Measurements from ENCODE around the gene AHDC1.
A peak's percentile ranks its signal among the peaks of the same experiment; 100 is the strongest.

The AHDC1 gene

GRCh38 chr1:27528818-27529703 is 74.9 kb downstream of the AHDC1 start:
- no peak for DNase-seq (ENCODE audit: low read depth in 3 of 3)

DNA sequence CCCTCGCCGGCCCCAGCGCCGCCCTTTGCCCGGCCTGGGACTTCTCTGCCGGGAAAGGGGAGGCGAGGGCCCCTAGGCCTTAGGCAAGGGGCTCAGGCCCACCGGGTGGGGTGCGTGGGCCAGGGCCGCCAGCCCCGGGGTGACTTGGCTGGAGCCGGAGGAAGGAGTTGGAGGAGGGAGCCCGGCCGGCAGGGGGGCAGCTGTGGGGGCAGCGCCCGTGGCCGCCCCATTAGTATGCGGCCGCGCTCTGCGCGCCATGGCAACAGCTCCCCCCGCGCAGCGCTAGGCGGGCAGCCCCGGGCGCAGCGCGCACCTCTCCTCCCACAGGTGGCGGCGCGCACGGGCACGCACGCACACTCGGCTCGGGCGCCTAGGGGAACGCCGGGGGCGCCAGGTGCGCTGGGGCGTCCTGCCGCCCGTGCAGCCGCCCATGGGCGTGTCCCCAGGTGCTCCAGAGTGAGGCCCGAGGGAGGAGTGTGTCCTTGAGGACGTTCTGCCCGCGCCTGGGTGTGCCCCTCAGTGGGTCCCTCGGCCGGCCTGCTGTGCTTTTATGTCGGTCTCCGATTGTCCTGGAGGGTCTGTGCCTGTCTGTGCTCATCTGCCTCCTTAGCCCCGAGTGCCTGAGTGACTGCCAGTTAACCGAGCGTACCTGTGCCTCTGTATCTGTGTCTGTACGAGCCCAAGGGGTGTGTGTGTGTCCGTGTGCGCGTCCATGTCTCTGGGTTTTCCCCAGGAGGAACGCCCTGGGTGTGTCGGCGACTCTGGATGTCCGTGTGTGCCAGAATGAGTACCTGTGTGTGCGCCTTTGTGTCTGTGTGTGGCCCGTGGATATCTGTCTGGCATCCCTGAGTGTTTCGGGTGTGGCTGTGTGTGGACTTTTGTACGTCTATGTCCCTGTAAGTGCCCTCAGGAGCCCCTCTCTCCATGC is 75.8 kb downstream of the AHDC1 start:
- peak in 2 of 3 experiments; percentile 15 to 40 for DNase-seq (ENCODE audit: low read depth in 3 of 3)

DNA sequence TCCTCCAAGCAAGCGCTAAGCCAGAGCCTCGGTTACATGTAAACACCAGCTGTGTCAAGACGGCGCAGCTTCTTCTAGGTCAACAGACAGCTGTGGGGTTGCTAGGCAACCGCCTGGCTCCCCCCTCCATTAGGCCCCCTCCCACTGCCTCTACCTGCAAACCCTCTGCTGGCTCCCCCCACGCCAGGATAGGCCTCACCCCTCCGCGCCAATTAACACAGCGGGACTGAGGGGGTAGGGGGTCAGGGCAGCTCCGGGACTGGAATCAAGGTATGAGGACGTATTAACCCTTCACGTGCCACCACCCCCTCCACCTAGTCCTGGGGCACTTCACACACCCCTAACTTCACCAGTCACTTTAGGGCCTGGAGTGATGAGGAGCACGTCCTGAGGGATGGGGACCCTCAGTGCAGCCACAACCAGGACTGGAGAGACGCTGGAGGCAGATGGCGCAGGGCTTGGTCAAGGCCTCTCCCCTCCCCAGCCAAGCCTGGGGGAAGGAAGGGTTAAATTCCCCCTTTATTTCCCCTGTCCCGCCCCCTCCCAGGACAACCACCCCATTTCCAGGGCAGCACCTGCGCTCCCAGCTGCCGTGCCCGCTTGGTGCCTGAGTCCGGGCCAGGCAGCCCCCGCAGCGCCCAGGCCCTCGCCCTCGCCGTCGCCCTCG is 76.6 kb downstream of the AHDC1 start:
- no peak for DNase-seq (ENCODE audit: low read depth in 3 of 3)

DNA sequence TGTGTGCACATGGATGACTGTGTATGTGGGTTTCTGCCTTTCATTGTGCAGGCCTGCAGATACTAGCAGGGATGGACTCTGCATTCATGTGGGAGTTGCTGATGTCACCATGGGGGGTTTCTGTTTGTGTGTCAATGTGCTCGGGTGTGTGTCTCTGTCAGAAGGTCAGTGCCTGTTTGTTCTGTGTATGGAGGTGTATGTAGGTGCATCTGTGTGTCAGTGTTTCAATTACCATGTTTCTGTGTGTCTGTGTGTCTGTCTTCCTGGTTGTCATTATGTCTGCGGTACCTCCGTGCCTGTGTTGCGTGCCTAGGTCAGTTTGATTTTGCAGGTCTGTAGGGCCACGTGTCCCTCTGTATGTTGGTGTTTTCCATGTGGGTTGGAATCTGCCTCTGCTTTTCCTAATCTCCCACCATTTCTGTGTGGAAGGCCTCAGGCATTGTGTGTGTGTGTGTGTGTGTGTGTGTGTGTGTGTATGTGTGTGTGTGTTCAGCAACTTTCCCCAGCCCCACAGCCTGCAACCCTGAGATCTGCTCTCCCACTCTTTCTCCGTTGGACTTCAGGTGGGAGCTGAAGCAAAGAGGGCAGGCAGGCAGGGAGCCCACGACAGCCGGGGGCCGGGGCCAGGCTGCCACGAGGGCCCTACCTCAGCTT is 77.2 kb downstream of the AHDC1 start:
- DNase-seq (ENCODE audit: low read depth in 3 of 3), result no peak

DNA sequence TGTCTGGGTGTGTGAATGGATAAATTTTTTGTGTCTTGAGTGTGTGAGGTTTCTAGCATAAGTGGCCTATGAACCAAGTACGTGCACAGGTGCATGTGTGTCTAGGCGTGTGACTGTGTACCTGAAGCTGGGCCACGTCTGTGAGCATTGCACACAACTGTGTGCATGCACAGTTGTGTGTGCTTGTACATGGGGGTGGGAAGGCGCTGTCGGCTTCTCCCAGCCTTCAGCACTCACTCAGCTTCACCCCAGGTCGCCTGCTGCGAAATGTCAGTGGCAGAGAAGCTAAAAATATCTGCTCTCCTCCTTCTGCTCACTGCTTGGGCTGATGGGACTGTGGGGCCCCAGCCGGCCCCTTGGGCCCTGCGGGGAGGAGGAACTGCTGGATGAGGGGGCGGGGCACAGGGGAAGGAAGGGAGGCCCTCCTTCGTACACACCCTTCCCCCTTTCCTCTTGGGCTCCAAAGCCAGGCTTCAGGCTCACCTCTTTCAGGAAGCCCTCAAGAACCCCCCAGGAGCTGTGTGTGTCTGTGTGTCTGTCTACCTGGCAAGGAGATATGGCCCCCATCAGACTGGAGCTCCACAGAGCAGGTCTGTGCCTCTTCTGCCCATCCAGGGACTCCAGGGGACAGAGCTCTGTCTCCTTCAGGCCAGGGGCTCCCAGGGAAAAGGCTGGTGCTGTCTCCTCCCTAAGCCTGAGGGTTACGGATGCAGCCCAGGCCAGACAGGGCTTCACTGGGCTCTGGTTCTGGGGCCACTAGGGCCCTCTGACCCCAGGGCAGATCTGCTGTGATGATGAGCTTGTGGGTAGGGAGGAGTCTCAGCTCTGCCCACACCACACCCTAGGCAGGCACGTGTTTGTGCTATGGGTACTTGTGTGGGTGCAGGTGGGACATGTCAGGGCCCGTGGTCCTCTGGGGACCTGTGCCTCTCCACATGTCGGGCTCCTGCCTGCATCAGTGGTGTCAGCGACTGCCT is 78.4 kb downstream of the AHDC1 start:
- DNase-seq (ENCODE audit: low read depth in 3 of 3), result no peak

DNA sequence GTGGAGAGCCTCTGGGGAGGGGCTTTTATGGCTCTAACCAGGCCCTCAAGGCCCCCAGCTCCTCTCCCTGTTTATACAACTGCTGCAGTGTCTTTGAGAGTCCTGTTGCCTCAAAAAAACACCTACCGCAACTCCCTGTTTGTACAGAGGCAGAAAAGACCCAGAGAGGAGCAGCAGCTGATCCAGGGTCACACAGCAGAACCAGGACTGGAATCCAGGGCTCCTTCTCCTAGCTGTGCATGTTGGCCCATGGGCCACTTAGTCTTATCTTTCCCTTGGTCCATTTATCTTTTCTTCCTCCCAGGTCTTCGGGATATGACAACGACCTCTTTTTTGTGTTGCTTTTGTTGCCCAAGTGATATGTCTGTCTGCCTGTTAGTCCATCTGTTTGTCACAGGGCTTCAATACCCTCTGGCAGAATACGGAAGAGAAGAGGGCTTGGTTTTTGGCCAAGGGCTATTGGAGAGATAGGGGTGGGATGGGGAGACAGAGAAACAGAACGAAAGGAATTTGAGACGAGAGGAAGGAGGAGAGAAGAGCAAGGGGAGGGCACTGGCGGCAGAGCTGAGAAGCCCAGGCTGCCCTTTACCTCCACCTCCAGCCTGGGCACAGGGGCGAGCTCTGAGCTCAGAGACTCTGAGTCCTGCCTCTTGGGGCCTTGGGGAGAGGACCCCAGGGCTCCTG is 80.5 kb downstream of the AHDC1 start:
- DNase-seq (ENCODE audit: low read depth in 3 of 3), result no peak

DNA sequence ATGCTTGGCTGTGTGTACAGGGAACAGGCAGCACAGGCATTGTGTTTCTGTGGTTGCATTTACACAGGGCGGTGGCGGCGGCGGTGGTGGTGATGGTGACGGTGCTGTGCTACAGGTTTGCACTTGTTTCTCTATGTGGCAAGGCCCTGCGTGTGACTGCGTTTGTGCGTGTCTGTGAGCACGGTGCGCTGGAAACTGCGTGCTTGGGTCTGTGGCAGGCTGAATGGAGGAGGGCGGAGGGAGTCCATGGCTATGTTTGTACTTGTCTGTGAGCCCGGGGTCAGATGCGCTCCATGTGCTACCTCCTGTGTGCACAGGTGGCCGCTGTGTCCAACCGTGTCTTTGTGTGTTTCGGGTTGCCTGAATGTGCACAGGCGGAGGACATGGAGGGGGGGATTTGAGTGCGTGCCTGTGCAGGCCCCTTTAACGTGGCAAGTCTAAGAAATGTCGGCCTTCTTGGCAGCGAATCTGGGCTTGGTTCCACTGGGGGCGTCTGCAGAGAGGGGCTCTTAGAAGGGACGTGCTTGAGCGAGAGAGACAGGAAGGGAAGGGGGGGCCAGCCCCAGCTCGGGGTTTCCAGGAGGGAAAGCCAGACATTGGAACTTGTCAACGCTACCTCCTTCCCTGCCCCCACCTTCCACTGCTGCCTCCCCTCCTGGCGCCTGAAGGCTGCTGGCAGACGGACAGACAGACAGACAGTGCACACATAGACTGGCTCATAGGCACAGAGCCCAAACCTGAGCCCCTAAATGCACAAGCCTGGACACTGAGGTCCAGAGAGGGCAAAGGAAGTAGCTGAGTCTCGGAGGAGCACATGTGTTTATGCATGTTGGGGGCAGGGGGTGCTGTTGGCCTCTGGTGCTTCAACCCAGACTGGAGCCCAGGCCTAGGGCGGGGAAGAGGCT is 81.3 kb downstream of the AHDC1 start:
- peak in 1 of 3 experiments; percentile 31 for DNase-seq (ENCODE audit: low read depth in 3 of 3)

- DNase-seq (ENCODE audit: low read depth in 3 of 3), result no peak
Measured at GRCh38 chr1:27521861-27522431, 82.0 kb downstream of the AHDC1 start.

GRCh38 chr1:27521336-27521831 is 82.6 kb downstream of the AHDC1 start:
- DNase-seq (ENCODE audit: low read depth in 3 of 3), result peak in 2 of 3 experiments; percentile 44 to 50

DNA sequence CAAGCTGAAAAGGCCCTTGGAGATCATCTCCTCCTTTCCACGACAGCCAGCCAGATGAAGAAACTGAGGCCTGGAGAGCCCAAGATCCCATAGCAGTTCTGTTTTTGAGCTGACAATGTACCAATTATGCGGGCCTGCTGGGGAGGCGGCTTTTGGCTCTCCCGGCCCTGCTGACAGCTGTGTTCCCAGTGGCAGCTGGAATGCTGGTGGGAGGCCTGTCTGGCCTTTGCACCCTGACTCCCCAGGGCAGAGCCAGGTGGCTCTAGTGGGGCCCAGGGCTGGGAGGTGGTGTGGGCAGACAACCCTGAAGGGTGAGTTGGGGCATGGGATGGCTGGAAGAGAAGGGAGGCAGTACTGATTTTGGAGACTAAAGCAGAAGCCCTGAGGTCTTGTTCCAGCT is 83.3 kb downstream of the AHDC1 start:
- DNase-seq (ENCODE audit: low read depth in 3 of 3), result no peak

DNA sequence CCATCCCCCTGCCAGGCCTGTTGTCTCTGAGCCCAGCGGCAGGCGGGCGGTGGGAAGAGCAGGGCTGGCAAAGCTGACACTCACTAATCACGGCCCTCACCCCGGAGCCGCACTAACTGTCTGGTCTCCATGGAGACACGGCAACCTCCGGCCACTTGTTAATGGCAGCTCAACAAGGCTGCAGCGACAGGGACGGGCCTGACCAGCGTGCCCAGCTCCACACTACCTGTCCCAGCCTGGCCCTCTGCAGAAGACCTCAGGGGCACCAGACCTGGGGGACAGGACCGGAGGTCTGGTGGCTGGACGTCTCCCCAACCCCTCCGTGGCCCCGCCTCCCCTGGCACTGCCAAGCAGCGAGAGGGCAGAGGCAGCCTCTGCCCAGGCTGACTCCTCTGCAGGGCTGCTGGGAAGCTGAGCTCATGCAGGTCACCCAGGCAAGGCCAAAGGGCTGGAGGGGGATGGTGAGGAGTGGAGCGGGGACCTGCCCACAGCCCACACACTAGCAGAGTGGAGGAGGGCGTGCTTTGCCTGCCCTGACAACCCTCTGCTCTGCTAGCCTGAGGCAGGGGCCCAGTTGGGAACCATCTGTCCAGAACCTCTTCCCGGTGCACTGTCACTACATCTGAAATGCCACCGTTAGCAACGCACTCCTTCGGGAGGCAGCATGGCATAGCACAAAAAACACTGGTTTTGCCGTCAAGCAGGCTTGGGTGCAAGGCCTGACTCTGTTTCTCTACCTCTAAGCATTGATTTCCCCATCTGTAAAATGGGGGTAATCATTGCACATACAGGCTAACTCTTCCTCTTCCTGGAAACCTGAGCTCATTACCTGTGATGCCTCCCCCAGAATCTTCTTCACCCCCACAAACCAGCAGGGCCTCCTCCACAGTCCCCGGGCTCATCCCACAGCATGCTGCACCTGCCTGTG is 84.3 kb downstream of the AHDC1 start:
- no peak for DNase-seq (ENCODE audit: low read depth in 3 of 3)

DNA sequence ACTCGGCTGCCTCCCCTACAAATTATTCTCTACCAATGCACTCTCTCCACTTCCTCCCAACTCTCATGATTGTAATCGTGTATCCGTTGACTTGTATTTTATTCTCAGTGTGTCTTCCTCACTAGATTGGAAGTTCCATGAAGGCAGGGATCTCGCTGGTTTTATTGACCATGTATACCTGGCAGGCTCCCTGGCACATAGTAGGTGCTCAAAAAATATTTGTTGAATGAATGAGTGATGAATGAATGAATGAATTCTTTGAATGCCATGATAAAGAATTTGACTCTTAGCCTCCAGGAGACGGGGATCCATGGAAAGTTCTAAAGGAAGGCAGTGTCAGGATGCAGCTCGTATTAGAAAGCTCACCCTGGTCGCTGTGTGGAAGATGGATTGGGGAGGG is 85.1 kb downstream of the AHDC1 start:
- no peak for DNase-seq (ENCODE audit: low read depth in 3 of 3)

DNA sequence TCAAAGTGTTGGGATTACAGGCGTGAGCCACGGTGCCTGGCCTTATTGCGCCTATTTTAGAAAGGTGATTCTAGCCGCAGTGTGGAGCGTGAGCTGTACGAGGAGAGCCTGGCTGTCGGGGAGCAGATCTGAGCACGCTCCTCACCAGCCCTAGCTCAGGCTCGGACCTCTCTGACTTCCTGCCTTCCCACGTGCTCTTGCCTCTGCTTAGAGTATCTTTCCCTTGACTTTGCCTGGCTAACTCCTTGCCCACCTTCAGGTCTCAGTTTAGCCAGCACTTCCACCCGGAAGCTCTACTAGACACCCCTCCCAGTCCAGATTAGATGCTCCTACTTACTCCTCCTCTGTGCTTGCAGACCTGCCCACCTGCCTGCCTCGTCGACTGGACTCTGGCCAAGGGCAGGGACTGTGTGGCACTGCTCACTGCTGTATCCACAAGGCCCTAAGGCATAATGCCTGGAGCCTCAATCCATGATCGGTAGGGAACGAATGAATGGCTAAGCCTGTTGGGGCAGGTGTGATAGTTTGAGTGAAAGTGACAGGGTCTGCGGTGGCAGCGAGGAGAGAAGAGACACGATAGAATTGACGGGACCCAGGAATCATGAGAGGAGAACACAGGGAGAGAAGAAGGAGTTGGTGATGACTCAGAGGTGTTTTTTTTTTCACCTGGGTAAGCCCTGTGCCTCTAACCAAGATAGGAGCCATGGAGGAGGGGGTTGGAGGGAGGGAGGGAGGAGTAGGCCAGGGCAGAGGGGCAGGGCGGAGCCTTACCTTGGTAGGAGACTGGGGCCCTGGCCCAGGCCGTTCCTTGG is 85.8 kb downstream of the AHDC1 start:
- no peak for DNase-seq (ENCODE audit: low read depth in 3 of 3)

GRCh38 chr1:27517301-27517700 is 86.6 kb downstream of the AHDC1 start:
- DNase-seq (ENCODE audit: low read depth in 3 of 3), result no peak

- DNase-seq (ENCODE audit: low read depth in 3 of 3), result no peak
Measured at GRCh38 chr1:27515626-27516025, 88.3 kb downstream of the AHDC1 start.

GRCh38 chr1:27513958-27514357 is 90.0 kb downstream of the AHDC1 start:
- no peak for DNase-seq (ENCODE audit: low read depth in 3 of 3)
